Smooth muscle cell (in vitro differentiated cells): ENCODE data around the gene DNAJC5. TPM values are rescaled to one million over a fixed set of nuclear protein-coding genes. Genes with fewer than 3 reads are reported as not detected.

Source experiments
- DNase-seq: peaks from one replicate; lab custom pipeline; 2025; ENCODE audit not compliant: unreplicated experiment; lab: John Stamatoyannopoulos, UW
- H2AFZ ChIP-seq: fragments of 200-600 bp; sonication (generic); 2 replicates; pipeline ENCODE4 v1.6.0; 2016; ENCODE audit warnings: antibody characterized with exemption, low read depth, mild to moderate bottlenecking
- H3F3A ChIP-seq: fragments of 200-600 bp; sonication (generic); 2 replicates; pipeline ENCODE4 v1.6.0; 2017; ENCODE audit warnings: antibody characterized with exemption, low read depth
- H3K27ac ChIP-seq: fragments of 200-600 bp; sonication (generic); 2 replicates; pipeline ENCODE4 v1.5.1; 2016; ENCODE audit warnings: low read depth, mild to moderate bottlenecking
- H3K27me3 ChIP-seq: fragments of 200-600 bp; sonication (generic); 2 replicates; pipeline ENCODE4 v1.6.1; 2016; ENCODE audit warnings: low read depth, mild to moderate bottlenecking
- H3K36me3 ChIP-seq: fragments of 200-600 bp; sonication (generic); 2 replicates; pipeline ENCODE4 v1.5.1; 2016; ENCODE audit warnings: low read depth
- H3K4me1 ChIP-seq: fragments of 200-600 bp; sonication (generic); 2 replicates; pipeline ENCODE4 v1.5.1; 2016; ENCODE audit warnings: low read depth
- H3K4me2 ChIP-seq: fragments of 200-600 bp; sonication (generic); 2 replicates; pipeline ENCODE4 v1.6.0; 2016; ENCODE audit warnings: mild to moderate bottlenecking
- H3K4me3 ChIP-seq: fragments of 200-600 bp; sonication (generic); 2 replicates; pipeline ENCODE4 v1.5.1; 2016; ENCODE audit warnings: mild to moderate bottlenecking
- H3K79me2 ChIP-seq: fragments of 200-600 bp; sonication (generic); 2 replicates; pipeline ENCODE4 v1.6.0; 2016; ENCODE audit warnings: low read depth, mild to moderate bottlenecking
- H3K9ac ChIP-seq: fragments of 200-600 bp; sonication (generic); 2 replicates; pipeline ENCODE4 v1.6.0; 2016; ENCODE audit warnings: low read depth
- H3K9me3 ChIP-seq: fragments of 200-600 bp; sonication (generic); replicated peaks from 2 replicates; pipeline ENCODE4 v1.5.1; 2016; ENCODE audit warnings: low read depth
- H4K20me1 ChIP-seq: fragments of 200-600 bp; sonication (generic); 2 replicates; pipeline ENCODE4 v1.6.0; 2016; ENCODE audit warnings: low read depth
- WGBS: methylation state at CpG from one replicate; pipeline ENCODE4 v1.1.7; 2016; ENCODE audit warnings: low lambda C conversion rate; 5-methylcytosine and 5-hydroxymethylcytosine counted together
- microRNA counts: library from miRNA; unstranded; fragments of <30 nt; microRNA quantifications from one replicate; lab custom pipeline; 2016
- microRNA-seq: library from miRNA; unstranded; fragments of <30 nt; microRNA quantifications from one replicate; pipeline ENCODE4, GENCODE V29; 2016; ENCODE audit warnings: borderline number of aligned reads
- polyA plus RNA-seq: library from polyadenylated mRNA; unstranded; fragments of >200 nt; fragmentation: Nextera tagmentation; extraction: Ambion mirVana; gene quantifications from 2 replicates; pipeline ENCODE4 v1.2.1, GENCODE V29; 2016
- small RNA-seq: library from RNA; depleted of rRNA; stranded (forward); fragments of <200 nt; gene quantifications from one replicate; pipeline ENCODE3, GENCODE V24; 2014
- total RNA-seq: library from RNA; depleted of rRNA; stranded (reverse); fragments of >200 nt; gene quantifications from 2 replicates; pipeline ENCODE4 v1.2.3, GENCODE V29; 2014
- TF ChIP-seq, protein P1 (sequence below): fragments of 200-600 bp; sonication (generic); IDR thresholded peaks from 2 replicates; pipeline ENCODE4 v1.5.1; 2017; ENCODE audit warnings: borderline replicate concordance, mild to moderate bottlenecking, antibody characterized with exemption; ENCODE audit not compliant: insufficient read depth, poor library complexity, severe bottlenecking

The DNAJC5 gene
- total and polyA plus RNA-seq, 2 experiments from 2014 or later, result 8.7 to 24.5 TPM

DNA sequence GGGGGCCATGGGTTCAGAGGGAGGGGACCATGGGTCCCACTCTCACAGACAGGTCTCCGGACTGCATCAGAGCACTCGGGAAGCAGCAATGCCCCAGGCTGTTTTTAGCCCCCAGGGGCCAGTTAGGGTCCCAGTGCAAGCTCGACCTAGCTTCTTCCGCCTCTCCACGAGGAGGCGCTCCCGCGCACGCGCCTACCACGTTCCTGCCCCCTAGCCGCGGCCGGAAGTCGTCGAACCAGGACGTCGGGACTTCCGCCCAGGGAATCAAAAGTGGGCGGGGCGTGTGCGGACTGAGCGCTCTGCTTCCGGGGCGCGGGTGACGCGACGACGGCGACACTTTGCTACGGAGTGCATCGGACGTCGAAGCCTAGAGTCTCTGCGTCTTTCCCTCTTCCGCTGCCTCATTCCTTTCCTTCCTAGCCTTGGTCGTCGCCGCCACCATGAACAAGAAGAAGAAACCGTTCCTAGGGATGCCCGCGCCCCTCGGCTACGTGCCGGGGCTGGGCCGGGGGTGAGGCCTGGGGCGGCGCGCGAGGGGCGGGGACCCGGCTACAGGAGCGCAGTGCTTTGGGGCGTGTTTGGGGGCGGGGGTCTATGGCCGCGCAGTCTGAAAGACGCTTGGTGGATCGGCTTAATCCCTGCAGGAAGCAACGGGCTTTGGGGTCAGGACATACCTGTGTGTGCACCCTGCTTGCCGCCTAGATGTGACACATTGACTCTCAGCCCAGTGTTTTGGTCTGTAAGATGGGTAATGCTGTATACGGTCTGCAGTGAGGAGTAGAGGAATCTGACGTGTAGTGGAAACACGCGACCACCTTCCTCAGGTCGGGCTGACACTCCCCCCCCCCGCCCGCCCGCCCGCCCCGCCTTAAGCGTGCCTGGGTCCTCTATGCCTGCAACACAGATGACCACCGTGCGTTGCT is 86.1 kb downstream of the DNAJC5 start, which contains the start of gene PRPF6:
TSS of gene PRPF6 (plus strand) at position 327 of the 923 bp plus-strand sequence. CDS start at position 441, 114 bp downstream.
- Histone ChIP-seq H3K4me1 (peaks cover 16% of the 10 kb centered on the region), H3K9ac (peak within 1 kb of the TSS; percentile 90), H3K4me2 (peak within 1 kb of the TSS; percentile 96), H4K20me1 (peaks cover 6% of the 10 kb centered on the region), H3K4me3 (peak within 1 kb of the TSS; percentile 97), H3K9me3 (no peaks in the 10 kb centered on the region), H3K27me3 (no peaks in the 10 kb centered on the region), H3F3A (no peaks in the 10 kb centered on the region), H2AFZ (peak within 1 kb of the TSS; percentile 96), H3K36me3 (peaks cover 10% of the 10 kb centered on the region), H3K79me2 (peaks cover 17% of the 10 kb centered on the region), H3K27ac (peak within 1 kb of the TSS; percentile 82)
- 2% methylated on average over 55 of the region's 75 CpGs for WGBS
- TF ChIP-seq, protein P1, sequence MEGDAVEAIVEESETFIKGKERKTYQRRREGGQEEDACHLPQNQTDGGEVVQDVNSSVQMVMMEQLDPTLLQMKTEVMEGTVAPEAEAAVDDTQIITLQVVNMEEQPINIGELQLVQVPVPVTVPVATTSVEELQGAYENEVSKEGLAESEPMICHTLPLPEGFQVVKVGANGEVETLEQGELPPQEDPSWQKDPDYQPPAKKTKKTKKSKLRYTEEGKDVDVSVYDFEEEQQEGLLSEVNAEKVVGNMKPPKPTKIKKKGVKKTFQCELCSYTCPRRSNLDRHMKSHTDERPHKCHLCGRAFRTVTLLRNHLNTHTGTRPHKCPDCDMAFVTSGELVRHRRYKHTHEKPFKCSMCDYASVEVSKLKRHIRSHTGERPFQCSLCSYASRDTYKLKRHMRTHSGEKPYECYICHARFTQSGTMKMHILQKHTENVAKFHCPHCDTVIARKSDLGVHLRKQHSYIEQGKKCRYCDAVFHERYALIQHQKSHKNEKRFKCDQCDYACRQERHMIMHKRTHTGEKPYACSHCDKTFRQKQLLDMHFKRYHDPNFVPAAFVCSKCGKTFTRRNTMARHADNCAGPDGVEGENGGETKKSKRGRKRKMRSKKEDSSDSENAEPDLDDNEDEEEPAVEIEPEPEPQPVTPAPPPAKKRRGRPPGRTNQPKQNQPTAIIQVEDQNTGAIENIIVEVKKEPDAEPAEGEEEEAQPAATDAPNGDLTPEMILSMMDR, result peak; percentile 78
- peak; percentile 67 for DNase-seq

DNA sequence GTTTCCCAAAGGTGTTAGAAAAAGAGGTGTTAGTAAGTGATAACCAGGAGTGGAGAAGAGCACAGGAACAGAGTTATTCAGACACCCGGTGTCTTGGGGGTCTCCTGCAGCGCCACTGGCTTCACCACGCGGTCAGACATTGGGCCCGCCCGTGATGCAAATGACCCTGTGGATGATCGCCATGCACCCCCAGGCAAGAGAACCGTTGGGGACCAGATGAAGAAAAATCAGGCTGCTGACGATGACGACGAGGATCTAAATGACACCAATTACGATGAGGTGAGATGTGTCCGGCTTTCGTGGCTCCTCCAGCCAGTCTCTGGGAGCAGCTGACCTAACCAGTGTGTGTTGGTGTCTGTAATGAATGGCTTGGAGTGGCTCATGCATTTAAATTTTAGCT is 88.0 kb downstream of the DNAJC5 start:
- 96% methylated on average over 14 of the region's 14 CpGs for WGBS
- TF ChIP-seq, protein P1, result no peak
- no peak for DNase-seq

More for the DNA sequence above, 88.0 kb downstream of the DNAJC5 start:
- Histone ChIP-seq H3K9ac (no peak overlapping the region), H4K20me1 (peaks cover 6% of the 10 kb centered on the region), H3K79me2 (peaks cover 17% of the 10 kb centered on the region), H3K36me3 (peaks cover 10% of the 10 kb centered on the region), H3K4me2 (no peak overlapping the region), H3K27ac (no peak overlapping the region), H3F3A (no peaks in the 10 kb centered on the region), H2AFZ (no peak overlapping the region), H3K4me3 (no peak overlapping the region), H3K27me3 (no peaks in the 10 kb centered on the region), H3K9me3 (no peaks in the 10 kb centered on the region), H3K4me1 (peaks cover 16% of the 10 kb centered on the region)

MicroRNAs encoded within 50 kb of the gene (microRNA counts, 767-probe panel; counts per million panel counts)
- microRNA hsa-miR-1914-5p (lab: Ali Mortazavi, UCI) (183 counts per million), microRNA hsa-miR-647 (lab: Ali Mortazavi, UCI) (183 counts per million), microRNA hsa-miR-941 (lab: Ali Mortazavi, UCI) (183 counts per million)

Small RNA genes lying within 50 kb of the gene (microRNA-seq; reads per million reads assigned to microRNA genes)
- gene MIR1914 (2.3 reads per million), gene MIR647 (not detected), gene MIR941-1 (not detected), gene MIR941-2 (not detected), gene MIR941-3 (not detected), gene MIR941-4 (not detected), gene MIR941-5 (not detected)

Small RNA genes lying within 50 kb of the gene (small RNA-seq; reads per million reads assigned to genes)
- gene MIR647 (0.11 reads per million), gene MIR941-2 (not detected), gene MIR941-4 (not detected), gene MIR941-5 (not detected), gene RNU1-134P (not detected)

Other genes starting within 250 kb of the DNAJC5 start
- gene STMN3, start 241.7 kb upstream of the DNAJC5 start, total RNA-seq, result 4.8 and 6.9 TPM in 2 replicates
- 10.8 and 12.1 TPM in 2 replicates for gene STMN3, start 241.7 kb upstream of the DNAJC5 start, polyA plus RNA-seq
- 14.2 and 33.0 TPM in 2 replicates for gene RTEL1, start 236.8 kb upstream of the DNAJC5 start, total RNA-seq
- gene RTEL1, start 236.8 kb upstream of the DNAJC5 start, polyA plus RNA-seq, result 10.4 and 12.2 TPM in 2 replicates
- 9.2 and 13.1 TPM in 2 replicates for gene TNFRSF6B, start 198.5 kb upstream of the DNAJC5 start, total RNA-seq
- 13.1 and 17.1 TPM in 2 replicates for gene TNFRSF6B, start 198.5 kb upstream of the DNAJC5 start, polyA plus RNA-seq
- 11.8 and 27.4 TPM in 2 replicates for gene ARFRP1, start 187.2 kb upstream of the DNAJC5 start, total RNA-seq
- gene ARFRP1, start 187.2 kb upstream of the DNAJC5 start, polyA plus RNA-seq, result 42.3 and 51.9 TPM in 2 replicates
- gene ZGPAT, start 187.1 kb upstream of the DNAJC5 start, total RNA-seq, result 8.3 and 13.8 TPM in 2 replicates
- gene ZGPAT, start 187.1 kb upstream of the DNAJC5 start, polyA plus RNA-seq, result 32.3 and 36.2 TPM in 2 replicates
- 2.9 and 7.2 TPM in 2 replicates for gene LIME1, start 158.5 kb upstream of the DNAJC5 start, total RNA-seq
- gene LIME1, start 158.5 kb upstream of the DNAJC5 start, polyA plus RNA-seq, result 6.0 and 6.9 TPM in 2 replicates
- 24.4 and 43.7 TPM in 2 replicates for gene SLC2A4RG, start 155.3 kb upstream of the DNAJC5 start, total RNA-seq
- gene SLC2A4RG, start 155.3 kb upstream of the DNAJC5 start, polyA plus RNA-seq, result 45.6 and 58.4 TPM in 2 replicates
- 2.7 and 4.5 TPM in 2 replicates for gene ZBTB46, start 63.9 kb upstream of the DNAJC5 start, total RNA-seq
- gene ZBTB46, start 63.9 kb upstream of the DNAJC5 start, polyA plus RNA-seq, result 2.3 and 4.0 TPM in 2 replicates
- not detected in 2 replicates for gene ABHD16B, start 33.6 kb upstream of the DNAJC5 start, total RNA-seq
- gene ABHD16B, start 33.6 kb upstream of the DNAJC5 start, polyA plus RNA-seq, result 0.31 TPM in 1 of 2 replicates, not detected in the other
- 74.0 and 74.4 TPM in 2 replicates for gene TPD52L2, start 29.9 kb upstream of the DNAJC5 start, total RNA-seq
- gene TPD52L2, start 29.9 kb upstream of the DNAJC5 start, polyA plus RNA-seq, result 93.8 and 94.8 TPM in 2 replicates
- gene UCKL1, start 61.3 kb downstream of the DNAJC5 start, total RNA-seq, result 12.8 and 17.2 TPM in 2 replicates
- gene UCKL1, start 61.3 kb downstream of the DNAJC5 start, polyA plus RNA-seq, result 22.6 and 29.3 TPM in 2 replicates
- 4.6 and 6.8 TPM in 2 replicates for gene ZNF512B, start 74.8 kb downstream of the DNAJC5 start, total RNA-seq
- 5.6 and 7.7 TPM in 2 replicates for gene ZNF512B, start 74.8 kb downstream of the DNAJC5 start, polyA plus RNA-seq
- gene SAMD10, start 84.5 kb downstream of the DNAJC5 start, total RNA-seq, result 0.13 and 0.27 TPM in 2 replicates
- gene SAMD10, start 84.5 kb downstream of the DNAJC5 start, polyA plus RNA-seq, result 1.2 and 4.3 TPM in 2 replicates
- gene PRPF6, start 86.0 kb downstream of the DNAJC5 start, total RNA-seq, result 33.3 and 36.5 TPM in 2 replicates
- 51.2 and 55.2 TPM in 2 replicates for gene PRPF6, start 86.0 kb downstream of the DNAJC5 start, polyA plus RNA-seq
- 0.09 and 2.0 TPM in 2 replicates for gene C20orf204, start 141.1 kb downstream of the DNAJC5 start, total RNA-seq
- 0.87 and 5.2 TPM in 2 replicates for gene C20orf204, start 141.1 kb downstream of the DNAJC5 start, polyA plus RNA-seq
- gene SOX18, start 154.5 kb downstream of the DNAJC5 start, total RNA-seq, result 0.54 and 2.9 TPM in 2 replicates
- gene SOX18, start 154.5 kb downstream of the DNAJC5 start, polyA plus RNA-seq, result 9.7 and 11.3 TPM in 2 replicates
- gene TCEA2, start 168.1 kb downstream of the DNAJC5 start, total RNA-seq, result 24.9 and 41.0 TPM in 2 replicates
- gene TCEA2, start 168.1 kb downstream of the DNAJC5 start, polyA plus RNA-seq, result 83.4 and 89.5 TPM in 2 replicates
- gene RGS19, start 184.4 kb downstream of the DNAJC5 start, total RNA-seq, result 14.9 and 17.4 TPM in 2 replicates
- gene RGS19, start 184.4 kb downstream of the DNAJC5 start, polyA plus RNA-seq, result 24.6 and 25.4 TPM in 2 replicates
- gene OPRL1, start 185.0 kb downstream of the DNAJC5 start, total RNA-seq, result 2.9 and 6.4 TPM in 2 replicates
- gene OPRL1, start 185.0 kb downstream of the DNAJC5 start, polyA plus RNA-seq, result 3.1 and 4.3 TPM in 2 replicates
- 4.5 TPM in 1 of 2 replicates, not detected in the other for gene LKAAEAR1, start 189.3 kb downstream of the DNAJC5 start, total RNA-seq
- 0.79 and 1.6 TPM in 2 replicates for gene LKAAEAR1, start 189.3 kb downstream of the DNAJC5 start, polyA plus RNA-seq
- not detected in 2 replicates for gene NPBWR2, start 212.4 kb downstream of the DNAJC5 start, total RNA-seq
- not detected in 2 replicates for gene NPBWR2, start 212.4 kb downstream of the DNAJC5 start, polyA plus RNA-seq